Measurements from ENCODE around the gene ADAT2. TPM values are rescaled to one million over a fixed set of nuclear protein-coding genes. Genes with fewer than 3 reads are reported as not detected.

ADAT2 gene
- total RNA-seq, 1 experiment from 2014 or later, result 18.4 TPM

- H3K4me3 ChIP-seq (replicated peaks in 1 of 2; ENCODE audit: low read depth in 1 of 2, low read length in 2 of 2), result no peak overlapping the region
- CTCF ChIA-PET, result no interaction called here
- no peaks in the 10 kb centered on the region for H3K9me3 ChIP-seq (ENCODE audit: control insufficient read depth in 1 of 2, insufficient read depth in 1 of 2, low read depth in 1 of 2, low read length in 2 of 2)
- no peak overlapping the region for H3K27ac ChIP-seq (ENCODE audit: low read depth, low read length)
- H3K4me2 ChIP-seq (ENCODE audit: low read length), result peak overlapping the region; percentile 15
- H4K20me1 ChIP-seq (ENCODE audit: insufficient read depth), result no peaks in the 10 kb centered on the region
- H3K9ac ChIP-seq (ENCODE audit: low read length), result no peak overlapping the region
- H2AFZ ChIP-seq (ENCODE audit: low read depth, low read length, poor library complexity, severe bottlenecking), result no peak overlapping the region
- H3K79me2 ChIP-seq (ENCODE audit: insufficient read depth, low read length), result no peaks in the 10 kb centered on the region
- BruUV-seq (replicated peaks), result no TSS peak
- TF ChIP-seq ZNF274 (IDR thresholded peaks at IDR 0.05; ENCODE audit: low read depth, low read length) (no peak), TCF7L2 (IDR thresholded peaks at IDR 0.05; ENCODE audit: borderline replicate concordance, extremely low read depth, insufficient read depth, insufficient read length) (no peak), JUND (IDR thresholded peaks at IDR 0.05) (no peak), EZH2 (IDR thresholded peaks at IDR 0.05) (no peak), ZFX (IDR thresholded peaks at IDR 0.05) (no peak), CEBPB (IDR thresholded peaks at IDR 0.05; ENCODE audit: low read depth) (no peak), REST (IDR thresholded peaks at IDR 0.05; ENCODE audit: low read depth) (no peak), FOSL1 (IDR thresholded peaks at IDR 0.05; ENCODE audit: low read depth) (no peak), YY1 (IDR thresholded peaks at IDR 0.05; ENCODE audit: extremely low read depth, insufficient replicate concordance, low read depth, low read length) (no peak), SIN3A (IDR thresholded peaks at IDR 0.05; ENCODE audit: low read depth) (no peak), EGR1 (IDR thresholded peaks at IDR 0.05; ENCODE audit: low read depth) (no peak)
- RAD21 ChIA-PET (ENCODE audit: low non-redundant PET in 1 of 2, low total read pairs in 2 of 2, uncharacterized antibody in 2 of 2, unreplicated experiment in 2 of 2), result interaction anchor here in 1 of 2 experiments (0.5 kb wide), 1 partner anchor 890 kb away, joined by 3 read pairs; no protein-coding TSS in a partner anchor
- no peaks in the 10 kb centered on the region for H3K27me3 ChIP-seq (ENCODE audit: insufficient read depth, low read length)
- intact Hi-C loops (cut with micrococcal nuclease), result no loop called here
- DNase-seq (ENCODE audit: low read depth, low spot score) (no peak), ATAC-seq (peak; percentile 60)
- POLR2A ChIA-PET, result no interaction called here
- H3K36me3 ChIP-seq (ENCODE audit: control insufficient read depth in 1 of 2, insufficient read depth in 2 of 2, low read length in 2 of 2), result no peaks in the 10 kb centered on the region
- H3K9me2 ChIP-seq (ENCODE audit: insufficient read depth), result no peaks in the 10 kb centered on the region
- peaks cover 2 to 11% of the 10 kb centered on the region in 2 experiments; a peak in 2 of 4 replicates for H3K4me1 ChIP-seq (ENCODE audit: control insufficient read depth in 1 of 2, insufficient read depth in 2 of 2, low read length in 2 of 2)
These were observed 7.3 kb upstream of the ADAT2 start for GRCh38 chr6:143457563-143458359.

Measured in HCT116 (cell line).